IPS-NIHi11 (cell line): Measurements from ENCODE around the gene ALOXE3.

Experiments used
- DNase-seq: peaks from one replicate; pipeline ENCODE4 v3.0.0; 2012; ENCODE audit warnings: mixed read lengths, low spot score

The ALOXE3 gene

DNA sequence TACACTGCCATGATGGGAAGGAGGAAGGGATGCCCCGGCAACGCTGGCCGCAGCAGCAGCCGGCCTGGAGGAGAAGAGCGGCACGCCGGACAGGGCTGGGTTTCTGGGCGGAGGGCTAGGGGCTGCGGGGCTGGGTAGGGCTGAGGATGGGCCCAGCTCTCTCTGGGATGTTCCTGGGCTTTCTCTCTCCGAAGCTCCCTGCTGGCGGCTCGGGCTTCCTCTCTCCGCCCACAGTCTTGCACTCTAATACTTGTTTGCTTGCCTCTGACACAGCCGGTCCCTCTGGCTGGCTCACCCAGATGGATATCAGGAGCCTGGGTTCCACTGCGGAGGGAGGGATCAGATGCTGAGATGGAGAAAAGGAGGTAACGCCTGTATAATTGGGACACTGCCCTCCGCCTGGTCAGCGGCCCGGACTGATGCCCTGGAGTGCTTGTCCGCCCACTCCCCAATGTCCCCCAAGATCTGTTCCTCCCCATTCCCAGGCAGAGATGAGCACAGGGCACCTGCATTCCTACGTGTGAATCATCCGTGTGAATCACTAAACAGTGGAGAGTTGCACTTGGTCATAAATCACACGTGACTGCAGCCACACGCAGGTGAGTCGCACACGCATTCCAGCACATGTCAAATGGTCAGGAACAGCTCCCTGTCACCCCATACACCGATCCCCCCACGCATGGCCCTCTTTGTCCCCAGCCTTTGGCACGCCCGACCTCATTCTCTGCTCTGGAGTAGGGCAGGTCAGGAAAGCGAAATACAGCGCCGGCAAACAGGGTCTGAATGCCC, at the start of gene ALOXE3:
Gene ALOXE3, minus strand, starts transcription at position 535 of the 789 bp plus-strand sequence. Its CDS starts 524 bp downstream, at position 11.
- peak; percentile 43 for DNase-seq

DNA sequence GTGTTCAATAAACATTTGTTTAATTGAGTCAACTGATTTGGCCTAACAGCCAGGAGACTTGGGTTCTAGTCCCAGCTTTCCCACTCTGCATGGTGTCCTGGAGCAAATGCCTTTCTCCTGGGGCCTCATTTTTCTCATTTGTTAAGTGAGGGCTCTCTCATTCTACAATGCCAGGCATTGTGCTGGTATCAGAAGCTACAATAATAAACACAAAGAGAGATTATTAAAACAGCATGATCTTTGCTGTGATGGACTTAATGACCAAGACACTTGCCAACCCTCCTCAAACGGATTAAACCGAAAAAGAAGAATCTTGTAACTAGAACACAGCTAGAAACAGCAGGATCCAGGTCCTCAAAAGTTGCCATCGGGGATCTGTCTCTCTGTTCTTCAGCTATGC, 49.2 kb upstream of the ALOXE3 start:
- no peak for DNase-seq

DNA sequence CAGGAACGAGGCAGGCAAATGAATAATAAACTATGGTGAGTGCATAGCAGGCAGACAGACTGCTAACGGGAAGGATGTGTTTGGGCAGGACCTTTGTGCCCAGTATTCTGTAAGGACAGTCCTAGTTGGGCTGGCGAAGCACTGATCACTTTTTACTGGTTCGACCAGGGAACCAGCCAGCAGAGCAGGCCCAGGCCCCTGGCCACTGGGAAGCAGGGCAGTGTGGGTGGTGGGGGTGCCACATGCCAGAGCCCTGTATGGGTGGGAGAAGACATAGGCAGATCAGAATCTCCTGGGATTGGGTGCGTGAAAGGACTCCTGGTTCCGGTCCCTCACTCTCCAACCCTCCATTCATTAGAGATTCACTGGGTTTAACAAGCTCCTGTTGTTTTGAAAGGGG, 48.4 kb upstream of the ALOXE3 start:
- DNase-seq, result no peak

DNA sequence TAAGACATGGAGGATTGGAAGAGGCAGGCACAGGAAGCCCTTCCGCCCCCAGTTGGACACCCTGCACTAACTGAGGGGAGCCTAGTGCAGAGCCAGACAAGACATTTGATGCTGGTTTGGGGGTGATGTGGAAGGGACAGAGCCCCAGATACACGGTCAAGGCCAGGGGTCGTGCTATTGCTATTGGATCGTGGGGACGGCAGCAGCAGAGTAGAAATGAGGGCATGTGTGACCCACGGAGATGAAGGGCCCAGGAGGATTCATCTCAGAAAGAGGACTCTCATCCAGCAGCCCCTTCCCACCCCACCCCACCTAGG, 46.5 kb upstream of the ALOXE3 start:
- DNase-seq, result no peak

DNA sequence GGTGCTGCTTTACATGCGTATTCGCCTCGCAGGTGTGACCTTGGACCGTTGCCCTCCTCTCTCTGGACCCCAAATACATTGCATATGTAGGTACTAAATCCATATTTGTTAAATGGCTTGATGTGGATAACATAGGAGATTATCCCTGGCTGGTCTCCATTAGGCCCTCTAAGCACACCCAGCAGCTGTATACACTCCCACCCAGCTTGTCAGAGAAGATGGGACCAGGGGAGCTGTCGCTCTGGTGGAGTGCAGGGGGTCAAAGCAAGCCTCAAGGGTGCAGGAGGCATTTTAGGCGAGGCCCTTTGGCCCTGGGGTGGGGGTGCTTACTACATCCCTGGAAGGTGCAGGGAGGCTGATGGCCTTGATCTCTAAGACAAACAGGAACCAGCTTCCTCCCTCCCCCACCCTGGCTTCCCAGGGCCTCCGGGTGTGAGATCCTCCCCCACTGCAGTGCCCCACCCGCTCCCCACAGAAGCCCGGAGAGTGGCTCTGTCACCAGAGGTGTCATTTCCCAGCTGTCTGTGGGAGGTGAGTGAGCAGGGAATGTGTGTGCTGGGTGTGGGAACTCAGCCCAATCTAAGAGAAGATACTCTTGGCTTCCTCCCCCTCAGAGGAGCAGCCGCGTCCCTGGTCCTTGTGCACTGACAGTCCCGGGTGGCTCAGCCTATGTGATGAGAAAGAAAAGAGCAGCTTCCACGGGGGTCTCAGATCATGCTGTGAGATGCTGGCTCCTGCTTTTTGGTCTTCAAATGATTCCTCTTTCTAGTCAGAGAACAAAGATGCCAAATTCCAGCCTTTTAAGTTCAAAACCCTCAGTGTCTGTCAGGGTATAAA, 45.9 kb upstream of the ALOXE3 start:
- no peak for DNase-seq

DNA sequence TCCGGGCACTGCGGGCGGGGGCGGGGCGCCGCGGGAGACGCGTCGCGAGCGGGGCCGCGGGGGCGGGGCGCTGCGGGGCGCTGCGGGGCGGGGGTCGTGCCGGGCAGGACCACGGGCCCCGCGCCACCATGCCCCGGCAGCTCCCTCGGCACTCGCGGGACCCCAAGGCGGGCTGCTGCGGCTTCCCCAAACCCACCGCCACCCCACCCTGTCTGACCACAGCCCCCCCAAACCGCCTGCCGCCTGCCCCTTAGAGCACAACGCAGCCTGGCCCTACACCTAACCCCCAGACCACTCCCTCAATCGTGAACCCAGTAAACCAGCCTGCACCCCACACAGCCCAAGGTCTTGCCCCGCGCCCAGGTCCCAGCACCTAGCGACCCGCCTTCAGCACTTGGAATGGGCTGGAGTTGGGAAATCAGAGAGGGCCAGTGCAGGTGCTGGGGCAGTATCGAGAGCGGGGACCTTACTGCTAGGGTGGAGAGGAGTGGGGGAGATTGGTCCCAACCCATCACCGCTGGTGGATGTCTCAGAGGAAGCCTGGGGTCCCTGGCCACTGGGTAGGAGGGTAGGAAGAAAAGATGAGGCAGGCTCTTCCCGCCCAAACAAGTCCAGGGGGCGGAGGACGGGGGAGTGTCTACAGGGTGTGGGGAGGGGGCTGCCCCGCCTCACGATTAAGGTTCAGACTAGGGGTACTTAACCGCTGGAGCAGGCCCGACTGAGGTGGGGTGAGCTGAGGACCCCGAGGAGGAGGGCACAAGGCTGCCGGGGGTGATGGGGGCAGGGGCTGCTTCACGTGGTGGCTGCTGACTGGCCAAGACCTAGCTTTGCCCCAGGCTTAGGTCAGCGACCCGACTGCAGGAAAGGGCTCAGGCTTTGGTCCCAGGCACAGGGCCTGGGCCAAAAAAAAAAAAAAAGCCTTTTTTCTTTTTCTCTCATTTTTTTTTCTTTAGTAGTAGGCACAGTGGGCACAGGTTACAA, 45.0 kb upstream of the ALOXE3 start:
- peak; percentile 74 for DNase-seq

DNA sequence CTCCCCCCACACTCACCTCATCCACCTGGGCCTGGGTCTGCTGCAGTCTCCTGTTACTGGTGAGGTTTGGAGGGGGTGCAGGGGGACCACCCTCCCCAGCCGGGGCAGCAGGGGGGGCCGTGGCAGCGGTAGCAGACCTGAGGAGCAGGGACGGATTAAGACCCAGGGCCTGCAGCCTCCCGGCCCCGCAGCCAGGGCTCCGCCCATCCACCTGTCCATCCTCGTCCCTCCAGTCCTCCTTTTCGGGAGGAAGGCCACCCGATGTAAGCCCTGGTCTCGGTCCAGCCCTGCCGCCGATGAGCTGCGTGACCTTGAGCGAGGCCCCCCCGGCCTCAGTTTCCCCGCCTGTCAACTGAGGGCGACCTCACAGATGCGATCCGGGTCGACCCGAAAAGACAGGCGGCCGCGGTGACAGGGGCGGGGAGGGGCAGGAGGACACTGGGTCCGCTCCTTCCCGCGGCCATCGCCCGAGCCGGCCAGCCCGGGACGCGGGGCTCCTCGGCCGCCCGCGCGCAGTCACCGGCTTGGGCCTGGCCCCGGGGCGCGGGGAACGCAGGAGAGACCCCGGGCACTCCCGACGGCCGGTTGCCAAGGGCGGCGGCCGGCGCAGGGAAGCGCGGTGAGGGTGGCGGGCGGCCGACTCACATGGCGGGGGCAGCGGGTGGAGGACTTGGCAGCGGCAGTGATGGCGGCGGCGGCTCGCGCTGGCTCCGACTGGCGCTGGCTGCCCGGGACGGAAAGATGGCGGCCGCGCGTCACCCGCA, 44.1 kb upstream of the ALOXE3 start, which contains the start of gene VAMP2:
Gene VAMP2, minus strand, starts transcription at position 716 of the 764 bp plus-strand sequence. Its CDS starts 69 bp downstream, at position 647.
- DNase-seq, result no peak

DNA sequence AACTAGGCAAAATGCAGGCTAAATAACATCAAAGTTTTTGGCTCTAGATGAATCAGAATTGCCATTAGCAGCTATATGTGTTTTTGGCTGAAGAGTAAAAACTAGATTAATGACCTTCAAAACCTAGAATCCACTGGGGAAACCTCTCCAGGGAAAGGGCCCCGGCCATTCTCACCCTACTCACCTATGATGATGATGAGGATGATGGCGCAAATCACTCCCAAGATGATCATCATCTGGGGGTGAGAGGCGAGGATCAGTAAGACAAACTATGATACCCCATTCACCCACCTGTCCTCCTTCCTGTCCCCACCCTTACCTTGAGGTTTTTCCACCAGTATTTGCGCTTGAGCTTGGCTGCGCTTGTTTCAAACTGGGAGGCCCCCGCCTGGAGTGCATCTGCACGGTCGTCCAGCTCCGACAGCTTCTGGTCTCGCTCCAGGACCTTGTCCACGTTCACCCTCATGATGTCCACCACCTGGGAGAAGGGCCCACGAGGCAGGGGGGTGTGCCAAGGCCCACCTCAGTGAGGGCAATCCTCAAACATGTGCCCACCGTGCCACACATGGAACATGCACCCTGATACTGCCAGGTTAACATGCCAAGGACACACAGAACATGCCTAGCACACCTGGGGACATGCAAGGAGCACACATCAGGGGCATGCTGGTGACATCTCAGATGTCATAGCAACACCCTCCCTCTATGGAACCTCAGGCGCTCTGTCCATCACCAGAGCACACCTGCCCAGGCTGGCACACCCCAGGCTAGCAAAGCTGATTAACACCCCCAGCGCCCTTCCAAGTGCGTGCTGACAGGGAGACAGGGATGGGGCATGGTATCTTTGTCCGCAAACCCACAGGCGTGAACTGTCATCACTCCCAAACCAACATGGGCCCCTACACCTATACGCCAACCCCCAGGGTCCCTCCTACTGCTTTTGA, 43.2 kb upstream of the ALOXE3 start:
- DNase-seq, result no peak

DNA sequence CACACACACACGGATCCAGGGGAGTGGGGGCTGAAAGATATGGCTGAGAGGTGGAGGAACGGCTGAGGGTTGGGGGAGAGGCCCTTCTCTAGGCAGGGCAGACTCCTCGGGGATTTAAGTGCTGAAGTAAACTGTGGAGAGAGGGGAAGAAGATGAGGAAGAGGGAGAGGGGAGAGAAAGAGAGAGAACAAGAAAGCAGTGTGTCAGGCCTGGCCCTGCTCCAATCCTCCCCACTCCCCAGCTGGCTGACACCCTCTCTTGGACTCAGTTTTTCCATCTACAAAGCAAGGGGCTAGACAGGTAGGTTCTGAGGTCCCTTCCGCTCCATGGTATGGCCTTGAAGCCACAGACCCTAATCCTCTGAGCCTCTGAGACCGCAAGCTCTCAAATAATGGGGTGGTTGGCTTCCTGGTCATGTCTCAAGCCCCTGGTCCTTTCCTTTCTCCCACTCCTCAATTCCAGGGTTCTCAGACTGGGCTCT, 42.5 kb upstream of the ALOXE3 start:
- no peak for DNase-seq

DNA sequence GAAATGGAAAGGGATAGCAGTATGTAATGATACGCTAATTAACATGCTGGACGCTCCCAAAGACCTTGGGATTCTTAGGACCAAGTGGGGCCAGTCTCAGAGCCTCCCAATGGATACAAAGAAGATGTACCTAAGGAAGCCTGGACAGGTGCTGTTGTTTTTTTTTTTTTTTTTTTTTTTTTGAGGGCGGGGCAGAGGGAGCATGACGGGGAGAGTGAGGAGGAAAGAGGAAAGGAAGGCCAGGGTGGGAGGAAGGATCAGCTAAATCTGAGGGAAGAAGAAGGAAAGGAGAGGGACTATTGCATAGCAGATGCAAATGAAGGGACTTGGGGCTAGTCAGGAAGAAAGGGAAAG, 41.9 kb upstream of the ALOXE3 start:
- no peak for DNase-seq

DNA sequence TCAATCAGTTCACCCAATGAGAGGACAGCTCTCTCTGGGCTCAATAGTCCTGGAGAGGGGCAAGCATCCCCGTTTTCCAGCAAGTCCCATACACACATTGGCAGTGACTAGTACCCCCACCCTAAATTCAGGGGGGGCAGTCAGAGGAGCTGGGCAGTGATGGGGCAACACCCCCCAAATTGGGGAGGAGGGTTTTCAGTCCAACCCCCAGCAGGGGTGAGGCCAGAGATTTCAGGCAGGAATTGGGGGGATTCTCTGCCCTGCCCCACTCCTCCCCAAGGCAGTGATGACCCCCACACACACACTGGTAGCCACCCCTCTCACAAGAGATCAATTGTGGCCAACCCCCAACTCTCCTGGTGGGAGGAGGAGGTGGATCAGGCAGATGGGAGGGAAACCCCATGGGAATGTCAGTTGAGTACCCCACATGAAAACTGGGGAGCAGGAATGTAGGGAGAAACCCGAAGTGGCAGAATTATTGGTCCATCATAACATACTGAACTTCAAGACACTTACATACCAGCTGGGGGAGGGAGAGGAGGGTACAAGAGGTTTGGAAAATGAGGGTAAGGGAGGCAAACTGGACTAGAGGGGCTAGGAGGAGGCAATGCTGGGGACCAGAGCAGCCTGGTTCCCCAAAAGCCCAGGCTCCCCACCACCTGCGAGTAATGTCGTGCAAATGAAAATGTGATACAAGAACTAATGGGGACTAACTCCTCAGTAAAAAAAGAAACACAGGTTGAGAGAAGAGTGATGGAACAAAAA, 41.3 kb upstream of the ALOXE3 start:
- no peak for DNase-seq

DNA sequence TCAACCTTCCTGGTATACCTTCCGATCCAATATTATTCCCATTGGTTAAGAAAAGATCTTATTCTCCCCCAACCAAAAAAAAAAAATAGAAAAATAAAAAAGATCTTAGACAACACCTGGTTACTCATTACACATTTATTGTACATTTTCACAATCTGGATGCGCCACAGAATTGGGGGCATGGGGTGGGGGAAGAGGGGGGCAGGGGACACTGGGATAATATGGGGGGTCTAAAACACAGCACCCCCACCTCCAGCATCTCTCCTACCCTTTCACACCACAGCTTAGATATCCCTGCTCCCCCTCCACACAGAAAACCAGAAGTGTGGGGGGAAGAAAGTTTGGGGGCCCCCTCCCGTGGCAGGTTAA, 40.7 kb upstream of the ALOXE3 start:
- no peak for DNase-seq

DNA sequence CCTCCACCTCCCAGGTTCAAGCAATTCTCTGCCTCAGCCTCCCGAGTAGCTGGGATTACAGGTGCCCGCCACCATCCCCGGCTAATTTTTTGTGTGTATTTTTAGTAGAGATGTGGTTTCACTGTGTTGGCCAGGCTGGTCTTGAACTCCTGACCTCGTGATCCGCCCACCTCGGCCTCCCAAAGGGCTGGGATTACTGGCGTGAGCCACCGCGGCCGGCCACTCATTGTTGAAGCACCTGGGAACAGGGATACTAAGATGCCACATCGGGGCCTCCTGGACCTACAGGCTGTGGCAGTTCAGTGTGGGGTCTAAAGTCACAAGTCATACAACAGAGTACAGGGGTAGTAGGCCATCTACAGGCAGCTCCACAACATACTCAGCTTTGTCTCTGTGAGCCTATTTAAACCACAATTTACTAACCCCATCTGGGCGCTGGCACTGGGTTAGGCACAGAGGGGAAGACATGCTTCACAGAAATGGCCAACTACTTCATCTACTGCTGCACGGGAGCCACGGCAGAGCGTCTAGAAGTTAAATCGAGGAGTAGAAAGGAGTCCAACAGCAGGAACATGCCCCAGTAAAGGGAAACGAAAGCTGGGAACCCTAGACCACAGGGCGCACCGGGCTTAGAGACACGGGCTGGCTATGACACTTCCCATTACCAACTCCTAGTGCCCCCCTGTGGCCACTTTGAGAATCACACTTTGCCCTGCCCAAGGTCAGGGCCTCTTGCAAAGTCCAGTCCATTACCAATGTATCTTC, 40.1 kb upstream of the ALOXE3 start:
- DNase-seq, result peak; percentile 67

DNA sequence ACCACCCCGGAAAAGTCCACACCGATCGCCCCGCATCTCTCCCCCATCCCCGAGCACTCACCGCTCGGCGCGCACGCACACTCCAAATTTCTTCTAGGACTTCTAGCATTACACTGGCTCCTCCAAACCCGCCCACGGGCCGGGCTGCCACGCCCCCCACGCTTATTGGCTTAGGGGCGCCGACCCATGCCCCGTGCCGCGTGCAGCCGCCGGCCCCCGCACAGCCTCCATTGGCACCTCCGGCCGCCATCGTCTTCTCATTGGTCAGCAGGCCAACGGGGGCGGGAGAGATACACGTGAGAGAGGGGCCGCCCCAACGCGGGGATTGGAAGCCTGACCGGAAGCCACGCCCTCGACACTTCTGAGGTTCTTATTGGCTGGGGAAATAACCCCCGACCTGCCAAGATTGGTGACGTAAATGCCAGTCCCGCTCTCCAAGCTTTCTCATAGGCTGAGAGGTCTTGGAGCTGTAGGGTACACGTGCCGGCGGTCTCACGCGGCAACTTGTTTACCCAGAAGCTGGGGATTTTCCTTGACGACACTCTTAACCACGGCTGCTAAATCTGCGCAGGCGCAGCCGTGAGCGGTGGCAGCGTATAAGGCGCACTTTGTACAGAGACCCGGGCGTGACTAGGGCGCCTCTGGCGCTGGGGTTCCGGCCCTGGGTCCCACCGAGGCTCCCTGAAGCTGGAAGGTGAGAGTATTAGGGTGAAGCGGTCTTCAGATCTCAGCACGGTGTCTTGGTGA, 38.1 kb upstream of the ALOXE3 start:
- DNase-seq, result peak; percentile 89

DNA sequence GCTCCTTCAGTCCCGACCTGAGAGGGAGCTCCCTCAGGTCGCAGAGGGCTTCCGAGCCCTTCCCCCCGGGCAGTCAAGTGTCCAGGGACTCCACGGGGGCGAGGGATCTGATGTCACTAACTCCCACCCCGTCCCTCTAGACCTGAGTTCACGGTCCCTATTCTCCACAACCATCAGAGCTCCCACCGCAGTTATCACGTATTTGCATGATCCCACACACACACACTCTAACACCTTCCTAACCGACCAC, 37.6 kb upstream of the ALOXE3 start:
- no peak for DNase-seq

DNA sequence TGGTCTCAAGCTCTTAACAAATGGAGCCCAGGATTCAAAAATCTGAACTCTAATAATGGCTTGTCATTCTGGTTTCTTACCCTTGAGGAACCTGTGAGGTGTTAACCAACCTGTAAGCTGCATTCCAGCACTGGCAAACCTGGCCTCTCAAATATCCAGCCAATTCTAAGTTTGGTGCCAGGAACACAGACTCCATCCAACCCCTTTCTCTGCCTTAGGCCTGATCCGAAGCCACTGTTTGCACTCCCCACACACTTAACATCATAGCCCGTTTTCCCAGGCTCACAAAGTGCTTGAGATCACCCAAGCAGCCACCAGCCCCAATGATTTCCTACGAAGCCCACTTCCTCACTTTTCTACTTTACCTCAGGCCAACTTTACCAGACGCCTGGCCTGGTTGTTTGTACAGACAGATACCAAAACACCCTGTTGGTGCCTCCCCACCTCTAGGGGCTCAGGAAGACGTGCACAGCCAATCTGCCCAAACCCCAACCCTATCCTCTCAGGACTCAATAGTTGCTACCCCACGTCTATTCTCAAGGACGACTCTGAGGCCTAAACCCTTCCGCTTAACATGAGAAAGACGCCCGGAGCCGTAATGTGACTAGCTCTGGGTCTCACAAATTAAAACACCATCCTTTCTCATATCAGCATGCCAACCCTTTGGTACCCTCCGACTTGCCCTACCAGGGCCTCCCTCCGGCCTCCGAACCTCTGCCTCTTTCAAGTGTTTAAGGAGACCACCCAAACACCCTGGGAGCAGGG, 37.1 kb upstream of the ALOXE3 start:
- no peak for DNase-seq

DNA sequence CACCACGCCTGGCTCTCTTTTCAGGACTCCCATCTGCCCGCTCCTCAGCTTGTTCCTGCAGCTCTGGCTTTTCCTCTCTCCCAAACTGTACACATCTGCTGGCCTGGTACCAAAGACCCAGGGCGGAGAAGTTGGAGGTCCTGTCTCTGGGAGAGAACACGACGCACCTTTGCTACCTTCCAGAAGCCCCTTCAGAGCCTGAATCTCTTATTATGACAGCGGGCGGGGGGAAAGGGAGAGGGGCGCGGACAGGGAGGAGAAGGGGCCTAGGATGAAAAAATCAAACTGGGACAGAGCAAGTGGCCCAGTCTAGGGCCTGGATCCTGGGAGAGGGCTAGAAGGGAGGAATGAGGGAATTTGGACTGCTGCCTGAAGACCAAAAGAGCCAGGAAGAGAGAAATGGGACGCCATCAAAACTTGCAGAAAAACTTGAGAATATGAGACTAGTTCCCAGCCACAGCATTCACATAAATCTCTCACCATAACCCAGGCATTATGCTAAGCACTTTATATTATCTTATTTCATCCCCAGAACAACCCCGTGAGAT, 36.4 kb upstream of the ALOXE3 start:
- DNase-seq, result no peak
